HL-60/S4 (cell line): ENCODE data around the gene UFD1.

Source experiments
- in situ Hi-C: fragments of 300-500 bp; cut with MboI; formaldehyde crosslinking; loops from 2 replicates; pipeline ENCODE4 v1.14.3; 2022; ENCODE audit warnings: low sequenced_read_pairs

UFD1 gene

GRCh38 chr22:19405133-19405532 lies 73.9 kb downstream of the UFD1 start:
- in situ Hi-C loops = no loop called here

- in situ Hi-C loops = no loop called here
Measured at GRCh38 chr22:19404676-19405075, 74.3 kb downstream of the UFD1 start.

- in situ Hi-C loops = no loop called here
Measured at GRCh38 chr22:19402642-19403191, 76.3 kb downstream of the UFD1 start.

- in situ Hi-C loops = no loop called here
Measured at GRCh38 chr22:19401483-19401882, 77.5 kb downstream of the UFD1 start.

GRCh38 chr22:19400881-19401280 lies 78.1 kb downstream of the UFD1 start:
- in situ Hi-C loops = no loop called here
